Neuronal stem cell (in vitro differentiated cells): ENCODE data around the gene SULT1C4.

Source experiments
- DNase-seq: peaks from one replicate; pipeline ENCODE4 v3.0.0-alpha.2; 2013; ENCODE audit warnings: low spot score
- H2AFZ ChIP-seq: one replicate; pipeline ENCODE4 v1.6.1; 2013; ENCODE audit warnings: mild to moderate bottlenecking, low read length, inconsistent platforms
- H2AK5ac ChIP-seq: 2 replicates; pipeline ENCODE4 v1.6.1; 2013; ENCODE audit warnings: low read depth, mild to moderate bottlenecking, inconsistent platforms, low read length, moderate library complexity, mixed read lengths
- H2BK120ac ChIP-seq: 2 replicates; pipeline ENCODE4 v1.6.1; 2013; ENCODE audit warnings: low read depth, mild to moderate bottlenecking, inconsistent platforms, low read length, moderate library complexity, mixed read lengths
- H2BK12ac ChIP-seq: one replicate; pipeline ENCODE4 v1.6.1; 2013; ENCODE audit warnings: low read length, inconsistent platforms
- H2BK15ac ChIP-seq: 2 replicates; pipeline ENCODE4 v1.6.1; 2013; ENCODE audit warnings: mild to moderate bottlenecking, low read length, inconsistent platforms, mixed read lengths
- H2BK5ac ChIP-seq: one replicate; pipeline ENCODE4 v1.6.1; 2013; ENCODE audit warnings: inconsistent platforms, mild to moderate bottlenecking, low read length, moderate library complexity
- H3K14ac ChIP-seq: one replicate; pipeline ENCODE4 v1.6.1; 2013; ENCODE audit warnings: low read length, inconsistent platforms
- H3K18ac ChIP-seq: 2 replicates; pipeline ENCODE4 v1.6.1; 2013; ENCODE audit warnings: low read length, inconsistent platforms
- H3K23ac ChIP-seq: 2 replicates; pipeline ENCODE4 v1.6.1; 2013; ENCODE audit warnings: low read depth, mild to moderate bottlenecking, mixed read lengths, low read length, inconsistent platforms; ENCODE audit not compliant: poor library complexity
- H3K27ac ChIP-seq: replicated peaks from 3 replicates; pipeline ENCODE4 v1.5.1; 2013; ENCODE audit warnings: low read length, inconsistent platforms
- H3K27me3 ChIP-seq, 3 experiments: 2 replicates each; pipeline ENCODE4 v1.6.1; 2013; ENCODE audit warnings: low read length in 3 of 3, mild to moderate bottlenecking in 2 of 3, inconsistent platforms in 1 of 3, low read depth in 1 of 3, mixed read lengths in 1 of 3, moderate library complexity in 1 of 3; ENCODE audit not compliant: control insufficient read depth in 3 of 3, insufficient read depth in 3 of 3
- H3K36me3 ChIP-seq, 2 donors: replicated peaks in 1 of 2; 2 replicates each; pipeline ENCODE4 v1.6.1; 2013; ENCODE audit warnings: low read length in 2 of 2; ENCODE audit not compliant: control insufficient read depth in 2 of 2, insufficient read depth in 2 of 2
- H3K4ac ChIP-seq: 2 replicates; pipeline ENCODE4 v1.6.1; 2013; ENCODE audit warnings: inconsistent platforms, mild to moderate bottlenecking, low read length, moderate library complexity
- H3K4me1 ChIP-seq, 2 donors: 1 replicate in 1 of 2; 2 replicates in 1 of 2; pipeline ENCODE4 v1.6.1; 2013; ENCODE audit warnings: low read length in 2 of 2, low read depth in 1 of 2; ENCODE audit not compliant: control insufficient read depth in 2 of 2, insufficient read depth in 1 of 2
- H3K4me2 ChIP-seq: one replicate; pipeline ENCODE4 v1.6.1; 2013; ENCODE audit warnings: mild to moderate bottlenecking, low read length, inconsistent platforms; ENCODE audit not compliant: insufficient read depth, poor library complexity, severe bottlenecking
- H3K4me3 ChIP-seq, 2 donors: 2 replicates each; pipeline ENCODE4 v1.5.1; 2013; ENCODE audit warnings: low read length in 2 of 2, mild to moderate bottlenecking in 2 of 2, inconsistent platforms in 1 of 2, moderate library complexity in 1 of 2
- H3K79me1 ChIP-seq: one replicate; pipeline ENCODE4 v1.6.1; 2013; ENCODE audit warnings: low read depth, mild to moderate bottlenecking, inconsistent platforms, low read length, moderate library complexity
- H3K9ac ChIP-seq: one replicate; pipeline ENCODE4 v1.6.1; 2013; ENCODE audit warnings: mild to moderate bottlenecking, low read depth, low read length, inconsistent platforms; ENCODE audit not compliant: poor library complexity
- H3K9me3 ChIP-seq, 2 donors: replicated peaks in 1 of 2; 2 replicates each; pipeline versions ENCODE3 to v1.6.1; 2013; ENCODE audit warnings: low read length in 2 of 2, mild to moderate bottlenecking in 2 of 2, inconsistent platforms in 1 of 2, low read depth in 1 of 2, mixed read lengths in 1 of 2, moderate library complexity in 1 of 2; ENCODE audit not compliant: control insufficient read depth in 2 of 2, insufficient read depth in 1 of 2
- H4K8ac ChIP-seq: one replicate; pipeline ENCODE4 v1.6.1; 2013; ENCODE audit warnings: low read depth, mild to moderate bottlenecking, inconsistent platforms, low read length, moderate library complexity
- H4K91ac ChIP-seq: one replicate; pipeline ENCODE4 v1.6.1; 2013; ENCODE audit warnings: low read length, low read depth, mild to moderate bottlenecking, inconsistent platforms; ENCODE audit not compliant: poor library complexity
- whole genome bisulfite sequencing, 2 donors: extraction: QIAGEN DNeasy Blood & Tissue Kit; methylation state at CpG; one replicate each; pipeline ENCODE4 v1.1.7; 2013; ENCODE audit warnings: missing lambda C conversion rate in 2 of 2, mixed read lengths in 1 of 2; ENCODE audit not compliant: insufficient read length in 2 of 2, insufficient replicate concordance in 1 of 2; ENCODE audit errors: extremely low coverage in 2 of 2; 5-methylcytosine and 5-hydroxymethylcytosine counted together

The SULT1C4 gene

GRCh38 chr2:108382196-108382595 is 4.4 kb downstream of the SULT1C4 start:
- Histone ChIP-seq H3K27ac (no peak overlapping the region), H2BK15ac (no peak overlapping the region), H3K4me3 (no peak overlapping the region), H2AK5ac (no peak overlapping the region), H2BK5ac (no peak overlapping the region), H3K23ac (no peak overlapping the region), H2AFZ (no peak overlapping the region), H3K36me3 (peaks cover 0 to 30% of the 10 kb centered on the region in 2 donors), H3K4me1 (peaks cover 11 to 12% of the 10 kb centered on the region in 2 donors), H3K79me1 (no peaks in the 10 kb centered on the region), H2BK120ac (no peak overlapping the region), H4K8ac (no peak overlapping the region), H3K9ac (no peak overlapping the region), H3K18ac (no peak overlapping the region), H3K14ac (no peak overlapping the region), H3K4me2 (no peak overlapping the region), H2BK12ac (no peak overlapping the region), H4K91ac (no peak overlapping the region), H3K4ac (no peak overlapping the region), H3K27me3 (no peaks in the 10 kb centered on the region), H3K9me3 (no peaks in the 10 kb centered on the region)
- WGBS, 2 donors, result no CpG with 5 or more reads among the region's 4 CpGs
- DNase-seq, result no peak

GRCh38 chr2:108383146-108383830 is 5.5 kb downstream of the SULT1C4 start:
- no peak overlapping the region for H2AFZ ChIP-seq
- H3K27ac ChIP-seq, result peak overlapping the region; percentile 46
- H3K79me1 ChIP-seq, result no peaks in the 10 kb centered on the region
- H3K23ac ChIP-seq, result no peak overlapping the region
- no peak overlapping the region for H4K8ac ChIP-seq
- H2BK12ac ChIP-seq, result no peak overlapping the region
- H3K4me1 ChIP-seq, result peaks cover 5 to 8% of the 10 kb centered on the region in 2 donors
- H4K91ac ChIP-seq, result no peak overlapping the region
- H3K9me3 ChIP-seq, result no peaks in the 10 kb centered on the region
- no peak overlapping the region for H3K4me2 ChIP-seq
- H3K36me3 ChIP-seq, result peaks cover 0 to 30% of the 10 kb centered on the region in 2 donors
- no peak overlapping the region for H2BK5ac ChIP-seq
- peak; percentile 9 for DNase-seq
- no peak overlapping the region for H3K14ac ChIP-seq
- H3K4ac ChIP-seq, result no peak overlapping the region
- no CpG with 5 or more reads among the region's 4 CpGs for WGBS, 2 donors
- no peak overlapping the region for H2BK15ac ChIP-seq
- no peak overlapping the region for H3K4me3 ChIP-seq
- H3K27me3 ChIP-seq, result no peaks in the 10 kb centered on the region
- no peak overlapping the region for H3K9ac ChIP-seq
- no peak overlapping the region for H2AK5ac ChIP-seq
- no peak overlapping the region for H3K18ac ChIP-seq
- no peak overlapping the region for H2BK120ac ChIP-seq

GRCh38 chr2:108384662-108385393 is 7.1 kb downstream of the SULT1C4 start:
- no peak overlapping the region for H3K4me2 ChIP-seq
- no peak overlapping the region for H4K8ac ChIP-seq
- no peak overlapping the region for H2AK5ac ChIP-seq
- no peak overlapping the region for H3K18ac ChIP-seq
- DNase-seq, result no peak
- H3K4me3 ChIP-seq, result no peak overlapping the region
- H3K23ac ChIP-seq, result no peak overlapping the region
- H3K79me1 ChIP-seq, result no peaks in the 10 kb centered on the region
- H2BK15ac ChIP-seq, result no peak overlapping the region
- no peak overlapping the region for H4K91ac ChIP-seq
- H2BK5ac ChIP-seq, result no peak overlapping the region
- no peak overlapping the region for H2BK120ac ChIP-seq
- H2AFZ ChIP-seq, result no peak overlapping the region
- no peak overlapping the region for H3K9ac ChIP-seq
- no peak overlapping the region for H3K4ac ChIP-seq
- H3K27me3 ChIP-seq, result no peaks in the 10 kb centered on the region
- H3K9me3 ChIP-seq, result no peaks in the 10 kb centered on the region
- no CpG with 5 or more reads among the region's 5 CpGs for WGBS, 2 donors
- peaks cover 0 to 34% of the 10 kb centered on the region in 2 donors for H3K36me3 ChIP-seq
- H2BK12ac ChIP-seq, result no peak overlapping the region
- H3K27ac ChIP-seq, result no peak overlapping the region
- peaks cover 2 to 6% of the 10 kb centered on the region in 2 donors for H3K4me1 ChIP-seq
- H3K14ac ChIP-seq, result no peak overlapping the region

DNA sequence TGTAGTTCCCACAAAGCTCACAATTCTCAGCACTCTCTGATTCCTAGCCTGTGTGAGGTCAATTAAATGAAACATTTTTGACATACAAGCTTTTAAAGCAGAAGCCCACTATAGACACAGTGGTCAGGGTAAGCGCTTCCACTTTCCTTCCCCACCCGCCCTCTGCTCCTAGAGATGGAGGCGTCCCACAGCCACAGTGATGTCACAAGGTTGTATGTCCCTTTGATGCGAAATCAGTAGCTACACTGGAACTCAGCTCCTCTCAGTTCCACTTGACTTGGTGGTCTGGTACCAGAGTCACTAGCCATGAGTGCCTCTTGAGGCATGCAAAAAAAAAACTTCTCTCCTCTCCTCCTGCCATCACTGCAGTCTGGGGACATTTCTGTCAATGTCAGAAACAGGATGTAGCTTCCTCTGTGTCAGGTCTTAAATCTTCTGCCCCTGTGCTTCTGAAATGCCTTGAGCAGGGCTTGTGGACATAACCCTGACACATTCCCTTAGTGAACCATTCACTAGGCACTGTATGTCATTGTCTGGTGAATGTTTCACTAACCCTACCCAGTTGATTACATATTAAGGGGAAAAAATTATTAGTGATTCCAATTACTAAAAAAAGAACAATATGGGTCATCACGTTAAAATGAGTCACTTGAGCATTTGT is 7.8 kb downstream of the SULT1C4 start:
- Histone ChIP-seq H3K9me3 (no peaks in the 10 kb centered on the region), H4K91ac (no peak overlapping the region), H3K14ac (no peak overlapping the region), H2BK15ac (no peak overlapping the region), H2AK5ac (no peak overlapping the region), H4K8ac (no peak overlapping the region), H3K79me1 (no peaks in the 10 kb centered on the region), H2BK120ac (no peak overlapping the region), H3K36me3 (peaks cover 0 to 34% of the 10 kb centered on the region in 2 donors), H3K23ac (no peak overlapping the region), H2BK12ac (no peak overlapping the region), H3K27me3 (no peaks in the 10 kb centered on the region), H3K18ac (no peak overlapping the region), H3K9ac (no peak overlapping the region), H3K27ac (no peak overlapping the region), H3K4ac (no peak overlapping the region), H2BK5ac (no peak overlapping the region), H3K4me2 (no peak overlapping the region), H3K4me1 (peaks cover 2 to 6% of the 10 kb centered on the region in 2 donors), H3K4me3 (peak overlapping the region in 1 of 2 donors; percentile 38), H2AFZ (no peak overlapping the region)
- DNase-seq, result no peak
- WGBS, 2 donors, result no CpG with 5 or more reads among the region's 5 CpGs
